HG03460 (cell line): ENCODE results near the gene SDSL.

Experiments
- ATAC-seq: cut with Tn5 transposase; IDR thresholded peaks from one replicate; pipeline ENCODE4 v1.9.1; 2021; ENCODE audit not compliant: unreplicated experiment

SDSL gene

DNA sequence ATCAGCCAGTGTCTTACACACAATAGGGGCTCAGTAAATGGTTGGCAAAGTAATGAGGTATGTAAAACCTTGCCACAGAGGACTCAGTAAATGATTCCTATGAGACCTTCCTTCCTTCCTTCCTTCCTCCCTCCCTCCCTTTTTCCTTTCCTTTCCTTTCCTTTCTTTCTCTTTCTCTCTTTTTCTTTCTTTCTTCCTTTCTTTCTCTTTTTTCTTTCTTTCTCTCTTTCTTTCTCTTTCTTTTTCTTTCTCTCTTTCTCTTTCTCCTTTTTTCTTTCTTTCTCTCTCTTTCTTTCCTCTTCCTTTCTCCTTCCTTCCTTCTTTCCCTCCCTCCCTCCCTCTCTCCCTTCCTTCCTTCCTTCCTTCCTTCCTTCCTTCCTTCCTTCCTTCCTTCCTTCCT lies 26.0 kb upstream of the SDSL start:
- ATAC-seq: no peak

DNA sequence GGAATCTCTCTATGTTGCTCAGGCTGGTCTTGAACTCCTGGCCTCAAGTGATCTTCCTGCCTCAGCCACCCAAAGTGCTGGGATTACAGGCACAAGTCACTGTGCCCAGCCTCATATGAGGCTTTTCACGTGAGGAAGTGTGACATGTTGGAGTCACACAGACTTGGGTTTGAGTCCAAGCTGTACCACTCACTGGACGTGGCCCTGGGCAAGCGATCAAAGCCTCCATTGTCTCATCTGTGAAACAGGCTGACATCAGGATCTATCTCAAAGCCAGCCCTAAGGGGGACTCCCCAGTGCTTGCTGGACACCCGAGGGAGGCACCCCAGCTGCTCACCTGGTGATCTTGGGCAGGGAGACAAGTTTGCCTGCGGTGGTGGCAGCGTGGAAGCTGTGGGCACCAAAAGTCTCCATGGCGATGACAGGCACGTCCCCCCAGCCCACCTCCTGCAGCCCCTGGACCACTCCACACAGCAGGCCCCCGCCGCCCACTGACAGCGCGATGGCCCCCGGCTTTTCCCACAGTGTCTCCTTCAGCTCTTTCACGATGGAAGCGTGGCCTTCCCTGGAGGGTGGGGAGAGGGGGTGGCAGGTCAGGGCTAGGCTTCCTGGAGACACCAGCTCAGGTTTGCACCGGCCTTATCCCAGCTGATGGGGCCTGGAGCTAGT lies 25.2 kb upstream of the SDSL start:
- no peak for ATAC-seq

DNA sequence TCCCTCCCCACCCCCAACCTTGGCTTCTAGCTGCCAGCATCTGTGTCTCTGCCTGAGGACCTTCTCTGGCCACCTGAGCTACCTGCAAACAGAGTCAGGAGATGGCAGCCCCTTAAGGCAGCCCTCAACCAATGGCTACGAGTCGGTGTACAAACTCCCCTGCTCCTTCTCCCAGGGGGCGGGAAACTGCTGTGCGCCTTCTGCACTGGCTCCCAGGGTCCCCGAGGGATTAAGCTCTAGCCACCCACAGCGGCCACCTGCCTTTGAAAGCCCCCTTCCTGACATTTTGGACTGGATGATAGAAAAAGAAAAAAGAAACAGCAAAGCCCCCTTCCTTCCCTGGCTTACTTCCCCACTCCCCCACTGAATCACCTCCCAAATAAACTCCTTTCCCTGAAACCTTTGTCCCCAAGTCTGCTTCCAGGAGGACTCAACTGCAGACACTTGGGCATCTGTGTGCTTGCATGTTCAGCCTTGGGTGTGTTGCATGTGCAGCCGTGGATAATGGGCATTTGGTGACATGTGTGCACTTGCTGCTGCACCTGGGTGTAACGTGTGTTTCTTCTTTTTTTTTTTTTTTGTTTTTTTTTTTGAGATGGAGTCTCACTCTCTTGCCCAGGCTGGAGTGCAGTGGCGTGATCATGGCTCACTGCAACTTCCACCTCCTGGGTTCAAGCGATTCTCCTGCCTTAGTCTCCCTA lies 24.5 kb upstream of the SDSL start:
- ATAC-seq: no peak

DNA sequence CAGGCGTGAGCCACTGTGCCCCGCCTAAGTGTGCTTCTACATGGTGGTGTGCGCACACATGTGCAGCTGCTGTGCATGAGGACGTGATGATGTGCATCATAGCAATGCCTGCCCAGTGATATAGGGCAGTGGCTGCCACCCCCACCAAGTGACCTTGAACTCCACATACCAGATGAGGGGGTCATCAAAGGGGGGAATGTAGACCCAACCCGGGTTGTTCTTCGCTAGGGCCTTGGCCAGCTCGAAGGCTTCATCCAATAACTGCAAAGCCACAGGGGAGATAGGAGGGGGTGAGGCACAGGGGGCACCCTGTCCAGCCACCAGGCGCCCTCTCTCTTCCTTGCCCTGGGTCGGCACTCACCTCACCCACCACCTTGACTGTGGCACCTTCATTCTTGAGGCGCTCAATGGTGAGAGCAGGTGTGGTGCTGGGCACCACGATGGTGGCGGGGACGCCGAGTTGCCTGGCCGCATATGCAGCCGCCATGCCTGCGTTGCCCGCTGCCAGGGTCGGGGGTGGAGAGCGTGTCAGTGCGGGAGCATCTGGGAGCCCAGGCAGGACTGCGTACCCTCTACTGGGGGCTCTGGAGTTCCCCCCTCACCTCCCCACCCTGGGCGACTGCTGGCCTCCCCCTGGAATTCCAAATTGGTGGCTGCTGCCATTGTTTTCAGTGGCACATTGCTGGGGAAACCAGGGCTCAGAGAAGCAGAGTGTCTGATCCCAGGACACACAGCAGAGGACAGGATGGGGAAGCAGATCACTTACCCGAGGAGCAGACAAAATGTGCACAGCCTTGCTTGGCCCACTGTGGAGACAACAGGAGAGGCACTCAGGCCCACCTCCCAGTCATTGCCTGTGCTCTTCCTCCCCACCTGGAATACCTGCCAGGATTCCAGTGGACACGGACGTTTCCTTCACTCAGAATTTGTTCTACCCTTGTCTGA lies 23.6 kb upstream of the SDSL start:
- ATAC-seq: no peak

DNA sequence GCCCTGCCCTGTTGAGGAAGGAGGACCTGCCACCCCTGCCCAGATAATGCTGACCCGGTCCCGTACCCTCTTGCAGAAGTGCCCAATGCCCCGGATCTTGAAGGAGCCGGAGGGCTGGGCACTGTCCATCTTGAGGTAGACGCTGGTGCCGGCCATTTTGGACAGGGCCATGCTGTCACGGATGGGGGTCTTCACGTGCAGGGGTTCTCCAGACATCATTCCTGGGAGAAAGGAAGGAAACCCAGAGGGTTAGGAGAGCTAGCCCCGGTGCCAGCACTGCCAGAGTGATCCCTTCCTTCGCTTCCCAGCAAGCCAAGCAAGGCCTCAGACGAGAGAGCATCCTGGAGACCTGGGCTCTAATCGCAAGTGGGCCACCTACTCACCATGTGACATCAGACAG lies 22.7 kb upstream of the SDSL start:
- ATAC-seq: no peak

DNA sequence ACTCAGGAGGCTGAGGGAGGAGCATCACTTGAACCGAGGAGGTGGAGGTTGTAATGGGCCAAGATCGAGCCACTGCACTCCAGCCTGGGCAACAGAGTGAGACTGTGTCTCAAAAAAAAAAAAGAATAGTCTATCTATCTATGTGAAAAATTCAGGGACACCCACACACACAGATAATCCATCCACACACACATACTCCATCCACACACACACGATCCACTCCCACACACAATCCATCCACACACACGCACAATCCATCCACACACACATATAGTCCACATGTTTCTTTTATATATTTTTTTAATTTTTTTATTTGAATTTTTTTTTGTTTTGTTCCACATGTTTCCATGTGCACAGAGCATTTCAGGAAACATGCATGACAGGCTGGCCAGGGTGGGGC lies 21.8 kb upstream of the SDSL start:
- ATAC-seq: no peak

DNA sequence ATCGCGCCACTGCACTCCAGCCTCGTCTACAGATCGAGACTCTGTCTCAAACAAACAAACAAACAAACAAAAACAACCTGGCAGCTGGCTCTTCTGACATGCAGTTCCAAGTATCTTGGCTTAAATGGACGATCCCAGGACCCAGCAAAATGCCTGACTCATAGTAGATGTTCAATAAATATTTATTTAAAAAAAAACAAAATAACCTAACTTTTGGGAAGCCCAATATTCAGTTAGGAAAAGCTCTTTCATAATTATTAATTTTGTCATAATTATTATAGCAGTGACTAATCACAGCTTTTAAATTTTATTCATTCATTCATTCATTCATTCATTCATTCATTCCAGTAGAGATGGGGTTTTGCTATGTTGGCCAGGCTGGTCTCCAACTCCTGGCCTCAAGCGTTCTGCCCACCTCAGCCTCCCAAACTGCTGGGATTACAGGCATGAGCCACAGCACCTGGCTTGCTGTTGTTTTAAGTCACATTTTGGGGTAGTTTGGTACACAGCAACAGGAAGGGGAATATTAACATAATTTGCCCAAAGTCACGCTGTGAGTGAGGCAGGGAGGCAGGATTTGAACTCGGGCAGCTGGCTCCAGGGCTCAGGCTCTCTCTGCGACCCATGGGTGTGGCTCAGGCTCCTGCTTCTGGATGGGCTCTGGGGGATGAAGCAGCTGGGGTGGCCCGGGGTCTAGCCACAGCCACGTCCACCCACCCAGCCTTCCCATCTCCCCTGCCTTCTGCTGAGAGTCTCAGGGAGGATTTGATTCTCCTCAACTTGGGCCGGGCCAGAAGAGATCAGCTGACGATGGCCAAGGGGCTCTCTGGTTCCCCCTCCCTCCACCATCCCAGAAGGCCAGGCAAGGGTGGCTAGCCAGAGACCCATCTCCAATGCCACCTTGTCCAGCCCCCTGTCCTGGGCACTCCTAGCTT lies 20.8 kb upstream of the SDSL start:
- ATAC-seq: no peak

DNA sequence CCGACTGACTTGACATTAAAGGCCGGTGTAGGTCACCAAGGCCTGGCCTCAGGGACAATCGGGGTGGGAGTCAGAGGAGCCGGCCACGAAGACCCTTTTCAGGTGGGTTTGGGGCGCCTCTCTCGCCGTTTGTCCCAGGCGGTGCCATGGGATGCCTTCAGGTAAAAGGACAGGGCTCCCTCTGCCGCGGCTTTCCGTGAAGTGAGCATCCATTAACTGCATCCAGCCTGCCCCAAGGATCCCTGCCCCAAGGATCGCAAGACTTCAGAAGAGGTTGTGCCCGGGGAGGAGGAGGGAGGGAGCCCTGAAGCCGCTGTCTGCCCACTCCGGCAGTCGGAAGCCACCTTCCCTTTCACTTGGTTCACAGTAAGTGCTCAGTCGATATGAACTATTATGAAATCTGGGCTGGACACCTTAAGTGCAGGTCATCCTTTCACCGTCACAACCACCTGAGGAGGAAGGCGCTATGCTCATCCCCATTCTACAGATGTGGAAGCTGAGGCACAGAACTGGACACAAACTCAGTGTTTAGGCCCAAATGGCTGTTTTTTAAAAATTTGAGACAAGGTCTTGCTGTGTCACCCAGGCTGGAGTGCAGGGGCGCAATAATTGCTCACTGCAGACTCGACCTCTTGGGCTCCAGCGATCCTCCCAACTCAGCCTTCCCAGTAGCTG lies 19.5 kb upstream of the SDSL start:
- ATAC-seq: no peak

DNA sequence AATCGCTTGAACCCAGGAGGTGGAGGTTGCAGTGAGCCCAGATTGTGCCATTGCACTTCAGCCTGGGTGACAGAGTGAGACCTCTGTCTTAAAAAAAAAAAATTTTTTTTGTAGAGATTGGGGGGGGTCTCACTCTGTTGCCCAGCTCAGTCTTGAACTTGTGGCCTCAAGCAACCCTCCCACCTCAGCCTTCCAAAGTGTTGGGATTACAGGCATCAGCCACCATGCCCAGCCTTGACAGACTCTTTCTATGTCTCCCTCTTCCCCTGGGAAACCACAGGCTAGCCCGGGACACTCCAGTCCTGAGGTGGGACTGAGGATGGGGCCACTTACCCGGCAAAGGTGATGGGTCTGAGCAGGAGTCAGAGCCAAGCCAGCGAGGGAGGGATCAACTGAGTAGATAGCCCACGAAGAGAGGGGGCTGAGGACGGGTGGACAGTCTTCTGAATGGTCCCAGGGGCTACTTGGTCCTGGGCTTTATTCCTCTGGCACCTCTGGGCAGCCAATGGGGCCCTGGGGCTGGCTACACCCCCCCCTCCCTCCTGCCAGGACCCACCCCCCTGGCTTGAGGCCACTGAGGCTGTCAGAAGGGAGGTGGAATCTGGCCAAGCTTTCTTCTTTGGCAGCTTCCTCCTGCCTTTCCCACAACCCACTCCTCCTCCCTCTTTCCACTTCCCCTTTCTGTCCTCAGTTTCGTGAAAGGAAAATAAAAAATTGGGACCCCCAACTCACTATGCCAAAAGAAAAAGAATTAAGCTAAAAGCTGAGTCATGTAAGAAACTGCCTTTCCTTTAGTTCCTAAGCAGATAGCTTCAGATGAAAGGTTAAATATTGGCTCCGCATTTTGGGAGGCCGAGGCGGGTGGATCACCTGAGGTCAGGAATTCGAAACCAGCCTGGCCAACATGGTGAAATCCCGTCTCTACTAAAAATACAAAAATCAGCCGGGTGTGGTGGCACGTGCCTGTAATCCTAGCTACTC lies 18.5 kb upstream of the SDSL start, which contains the start of gene SDS:
Gene SDS, minus strand, starts transcription at position 453 of the 981 bp plus-strand sequence. CDS start 4,179 bp downstream, outside the sequence.
- ATAC-seq: no peak

DNA sequence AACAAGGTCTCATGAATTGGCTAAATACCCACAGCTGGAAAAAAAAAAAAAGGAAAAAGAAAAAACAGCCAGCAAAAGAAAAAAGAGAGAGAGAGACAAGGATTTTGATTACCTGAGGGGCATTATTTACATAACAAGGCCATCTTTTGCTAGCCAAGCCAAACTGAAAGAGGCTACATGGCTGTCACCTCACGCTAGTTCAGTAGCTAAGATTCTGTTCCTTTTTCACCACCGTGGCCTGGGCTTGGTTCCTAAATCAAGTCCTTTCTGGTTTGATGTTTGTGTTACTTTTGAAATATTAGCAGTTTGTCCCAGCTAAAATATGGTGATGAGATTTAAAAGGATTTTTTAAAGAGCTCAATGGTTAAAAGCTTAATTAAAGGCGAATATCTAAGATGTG lies 16.5 kb upstream of the SDSL start:
- no peak for ATAC-seq

DNA sequence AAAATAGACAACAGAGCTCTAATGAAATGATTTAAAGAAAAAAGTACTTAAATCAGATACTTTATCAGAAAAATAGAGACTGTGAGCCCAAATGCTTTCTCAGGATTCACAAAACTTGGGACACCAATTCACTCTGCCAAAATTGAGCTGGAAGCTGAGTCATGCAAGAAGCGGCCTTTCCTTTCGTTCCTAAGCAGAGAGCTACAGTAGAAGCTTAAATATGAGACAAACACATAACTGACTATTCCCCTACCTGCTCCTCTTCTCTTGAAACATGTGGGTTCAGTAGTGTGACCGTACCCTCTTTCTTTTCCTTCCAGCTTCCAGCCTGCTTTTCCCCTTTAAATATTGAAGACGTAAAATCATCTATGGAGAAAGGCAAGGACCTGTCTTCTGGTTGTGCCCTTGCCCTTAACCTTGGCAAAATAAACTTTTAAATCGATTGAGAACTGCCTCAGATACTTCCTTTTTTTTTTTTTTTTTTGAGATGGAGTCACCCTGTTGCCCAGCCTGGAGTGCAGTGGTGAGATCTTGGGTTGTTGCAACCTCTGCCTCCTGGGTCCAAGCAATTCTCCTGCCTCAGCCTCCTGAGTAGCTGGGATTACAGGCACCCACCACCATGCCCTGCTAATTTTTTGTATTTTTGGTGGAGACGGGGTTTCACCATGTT lies 14.1 kb upstream of the SDSL start:
- no peak for ATAC-seq

DNA sequence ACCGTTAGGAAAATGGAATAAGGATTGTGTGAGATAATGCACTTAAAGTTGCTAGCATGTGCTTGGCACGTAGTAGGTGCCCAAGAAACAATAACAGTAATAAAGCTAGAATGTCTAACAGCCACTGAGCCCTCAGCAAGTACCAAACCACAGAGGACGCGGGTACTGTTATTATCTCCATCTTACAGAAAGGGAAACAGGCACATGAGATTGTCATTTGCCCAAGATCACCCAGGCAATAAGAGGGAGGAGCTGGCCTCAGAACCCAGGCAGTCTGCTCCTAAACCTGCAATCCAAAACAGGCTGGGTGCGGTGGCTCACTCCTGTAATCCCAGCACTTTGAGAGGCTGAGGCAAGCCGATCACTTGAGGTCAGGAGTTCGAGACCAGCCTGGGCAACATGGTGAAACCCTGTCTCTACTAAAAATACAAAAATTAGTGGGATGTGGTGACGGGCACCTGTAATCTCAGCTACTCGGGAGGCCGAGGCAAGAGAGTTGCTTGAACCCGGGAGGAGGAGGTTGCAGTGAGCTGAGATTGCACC lies 13.4 kb upstream of the SDSL start:
- ATAC-seq: no peak

DNA sequence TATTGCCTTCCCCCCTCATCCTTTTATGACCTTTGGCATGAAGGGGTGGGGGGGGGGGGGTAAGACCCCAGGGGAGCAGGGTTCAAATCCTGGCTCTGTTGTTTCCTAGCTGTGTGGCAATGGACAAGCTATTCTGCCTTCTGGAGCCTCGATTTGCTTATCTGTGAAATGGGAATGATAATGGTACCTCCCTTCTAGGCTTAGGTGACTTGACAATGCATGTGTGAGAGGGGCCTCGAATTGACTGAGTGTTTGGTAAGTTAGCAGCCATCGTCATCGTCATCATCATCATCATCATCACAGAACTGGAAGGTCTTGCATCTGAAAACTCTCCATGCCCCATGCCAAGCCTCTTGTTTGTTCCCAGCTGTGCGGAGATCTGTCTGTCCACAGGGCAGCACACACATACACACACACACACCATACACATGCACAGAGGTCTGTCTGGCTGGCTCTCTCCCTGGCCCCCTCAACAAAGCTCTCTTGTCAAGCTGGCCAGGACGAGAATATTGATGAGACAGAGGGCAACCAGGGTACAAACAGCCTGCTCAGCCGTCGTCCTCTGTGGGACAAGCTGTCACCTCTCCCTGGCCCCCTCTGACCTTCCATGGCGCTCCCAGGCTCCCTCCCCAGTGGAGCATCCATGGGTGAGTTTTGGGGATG lies 12.6 kb upstream of the SDSL start:
- ATAC-seq: no peak

DNA sequence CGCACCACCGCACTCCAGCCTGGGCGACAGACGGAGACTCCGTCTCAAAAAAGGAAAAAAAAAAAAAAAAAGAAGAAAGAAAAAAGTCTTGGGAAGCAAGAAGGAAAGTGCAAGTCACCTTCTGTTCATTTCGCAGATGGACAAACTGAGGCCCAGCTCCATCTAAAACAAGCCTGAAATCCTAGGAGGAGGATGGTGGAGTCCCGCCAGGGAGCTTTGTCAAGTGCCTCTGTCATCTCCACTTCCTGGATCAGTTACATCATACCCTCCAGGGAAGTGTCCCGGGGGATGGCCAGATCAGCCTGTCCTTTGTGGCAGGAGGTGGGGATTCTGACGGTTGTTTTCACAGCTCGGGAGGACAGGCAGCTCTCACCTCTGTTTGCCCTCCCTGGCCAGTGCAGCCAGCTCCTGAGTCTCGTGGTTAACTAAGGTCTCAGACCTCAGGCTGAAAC lies 8.7 kb upstream of the SDSL start:
- ATAC-seq: no peak

DNA sequence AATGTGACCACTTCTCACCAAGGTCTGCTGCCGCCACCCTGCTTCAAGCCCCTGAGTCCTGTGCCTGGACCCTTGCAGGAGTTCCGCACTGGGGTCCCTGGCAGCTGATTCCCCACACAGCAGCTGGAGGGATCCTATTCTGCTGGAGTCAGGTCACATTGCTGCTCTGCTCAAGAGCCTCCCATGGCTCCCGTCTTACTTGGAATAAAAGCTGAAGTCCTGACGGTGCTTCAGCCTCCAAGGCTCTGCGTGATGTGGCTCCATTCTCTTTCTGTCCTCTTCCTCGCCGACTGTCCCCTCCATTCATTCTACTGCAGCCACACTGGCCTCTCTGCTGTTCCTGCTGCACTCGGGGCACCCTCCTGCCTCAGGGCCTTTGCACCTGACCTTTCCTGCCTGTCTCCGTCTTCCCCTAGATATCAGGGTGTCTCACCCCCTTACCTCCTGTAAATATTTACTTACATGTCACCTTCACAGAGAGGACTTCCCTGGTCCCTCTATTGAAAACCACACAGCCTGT lies 7.6 kb upstream of the SDSL start:
- no peak for ATAC-seq

DNA sequence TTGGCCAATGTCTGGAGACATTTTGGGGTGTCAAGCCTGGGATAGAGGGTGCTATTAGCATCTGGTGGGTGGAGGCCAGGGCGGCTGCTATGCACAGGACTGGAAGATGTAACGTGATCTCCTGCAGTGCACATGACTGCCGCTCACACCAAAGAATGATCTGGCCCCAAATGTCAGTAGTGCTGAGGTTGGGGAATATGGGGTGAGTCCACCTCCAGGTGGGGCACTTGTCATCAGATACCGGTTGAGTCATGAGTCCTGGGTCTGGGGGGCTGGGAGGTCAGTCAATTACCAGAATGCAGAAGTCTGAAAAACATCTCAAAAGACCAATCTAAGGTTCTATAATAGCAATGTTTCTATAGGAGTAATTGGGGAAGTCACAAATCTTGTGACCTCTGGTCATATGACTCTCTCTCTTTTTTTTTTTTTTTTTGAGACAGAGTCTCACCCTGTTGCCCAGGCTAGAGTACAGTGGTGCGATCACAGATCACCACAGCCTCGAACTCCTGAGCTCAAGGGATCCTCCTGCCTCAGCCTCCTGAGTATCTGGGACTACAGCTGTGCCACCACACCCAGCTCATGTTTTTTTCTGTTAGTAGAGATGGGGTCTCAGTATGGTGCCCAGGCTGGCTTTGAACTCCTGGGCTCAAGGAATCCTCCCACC lies 6.0 kb upstream of the SDSL start:
- ATAC-seq: no peak
